PC-9 (cell line): ENCODE measurements around the gene ENTR1. TPM values are rescaled to one million over a fixed set of nuclear protein-coding genes. Genes with fewer than 3 reads are reported as not detected.

Source experiments
- BruUV-seq: library from RNA; stranded (reverse); fragments of 400-500 nt; replicated peaks from 2 replicates; lab custom pipeline; 2021; lab: Mats Ljungman, UMichigan
- CTCF ChIA-PET: fragments of 300-600 bp; sonication (Branson Sonifier 250); formaldehyde crosslinking; loops from one replicate; lab custom pipeline; 2022; ENCODE audit warnings: antibody characterized with exemption; lab: Charles Lee
- POLR2A ChIA-PET: fragments of 300-600 bp; sonication (Branson Sonifier 250); formaldehyde crosslinking; loops from one replicate; lab custom pipeline; 2022; ENCODE audit warnings: antibody characterized with exemption; ENCODE audit not compliant: unreplicated experiment; lab: Charles Lee
- DNase-seq, 2 experiments: peaks; one replicate each; pipeline versions ENCODE4 v3.0.0 to v3.0.0-alpha.2; 2015 to 2022; ENCODE audit warnings: mixed read lengths in 1 of 2
- H2AFZ ChIP-seq: fragments of 200-600 bp; sonication (generic); 2 replicates; pipeline ENCODE4 v1.8.1; 2017; ENCODE audit warnings: antibody characterized with exemption
- H3F3A ChIP-seq: fragments of 200-600 bp; sonication (generic); 2 replicates; pipeline ENCODE4 v1.8.1; 2017; ENCODE audit warnings: antibody characterized with exemption, mild to moderate bottlenecking, low read depth; ENCODE audit not compliant: insufficient read depth
- H3K27ac ChIP-seq: fragments of 200-600 bp; sonication (generic); 2 replicates; pipeline ENCODE4 v1.6.1; 2016; ENCODE audit warnings: mixed run types
- H3K27me3 ChIP-seq: fragments of 200-600 bp; sonication (generic); 2 replicates; pipeline ENCODE4 v1.6.1; 2016; ENCODE audit warnings: low read depth, mixed run types; ENCODE audit not compliant: insufficient read depth
- H3K36me3 ChIP-seq: fragments of 200-600 bp; sonication (generic); 2 replicates; pipeline ENCODE4 v1.6.1; 2016; ENCODE audit warnings: low read depth, mixed run types
- H3K4me1 ChIP-seq: fragments of 200-600 bp; sonication (generic); replicated peaks from 2 replicates; pipeline ENCODE4 v1.6.1; 2016; ENCODE audit warnings: mixed run types; ENCODE audit not compliant: insufficient read depth
- H3K4me2 ChIP-seq: fragments of 200-600 bp; sonication (generic); 2 replicates; pipeline ENCODE4 v1.6.1; 2017; ENCODE audit warnings: mixed run types
- H3K4me3 ChIP-seq: fragments of 200-600 bp; sonication (generic); 2 replicates; pipeline ENCODE4 v1.6.1; 2016; ENCODE audit warnings: mixed run types
- H3K79me2 ChIP-seq: fragments of 200-600 bp; sonication (generic); 2 replicates; pipeline ENCODE4 v1.6.1; 2017; ENCODE audit warnings: low read depth, mixed run types
- H3K9me2 ChIP-seq: fragments of 200-600 bp; sonication (generic); 2 replicates; pipeline ENCODE4 v1.8.1; 2017; ENCODE audit warnings: mild to moderate bottlenecking; ENCODE audit not compliant: insufficient read depth
- H3K9me3 ChIP-seq: fragments of 200-600 bp; sonication (generic); 2 replicates; pipeline ENCODE4 v1.8.1; 2016; ENCODE audit warnings: low read depth; ENCODE audit not compliant: insufficient read depth
- H4K20me1 ChIP-seq: fragments of 200-600 bp; sonication (generic); 2 replicates; pipeline ENCODE4 v1.8.1; 2017; ENCODE audit not compliant: insufficient read depth
- EZH2 ChIP-seq: fragments of 200-600 bp; sonication (generic); IDR thresholded peaks from 2 replicates; pipeline ENCODE4 v1.8.0; 2017; ENCODE audit warnings: antibody characterized with exemption, low read depth
- intact Hi-C: fragments of 100-400 bp; cut with micrococcal nuclease; formaldehyde crosslinking; loops from one replicate; pipeline ENCODE4 v1.10.0; 2022; ENCODE audit not compliant: unreplicated experiment
- total RNA-seq: library from RNA; stranded (reverse); gene quantifications from 2 replicates; pipeline ENCODE4 v1.2.3, GENCODE V29; 2021
- TF ChIP-seq, protein P1 (sequence below): fragments of 200-600 bp; sonication (generic); conservative IDR thresholded peaks from 2 replicates; pipeline ENCODE4 v1.6.1; 2017; ENCODE audit warnings: mixed run types, antibody characterized with exemption, mild to moderate bottlenecking, moderate library complexity

The ENTR1 gene
- total RNA-seq, 1 experiment from 2014 or later = 67.9 TPM

DNA sequence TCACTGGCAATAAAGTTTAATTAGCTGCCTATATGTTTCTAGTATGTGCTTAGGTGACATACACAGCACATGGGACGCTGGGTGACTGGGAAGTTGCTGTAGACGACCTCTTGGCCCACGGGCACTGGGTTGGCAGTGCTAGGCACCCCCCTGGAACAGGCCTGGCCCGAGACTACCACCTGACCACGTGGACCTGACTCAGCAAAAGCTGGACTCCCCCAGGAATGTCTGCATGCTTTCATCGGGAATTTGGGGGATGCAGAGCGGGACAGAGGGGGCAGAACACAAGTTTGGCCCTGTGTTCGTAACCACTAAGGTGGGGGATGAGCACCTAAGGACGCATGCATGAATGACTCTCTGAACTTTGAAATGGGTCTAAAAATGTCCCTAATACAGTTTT, 45.8 kb upstream of the ENTR1 start:
- no TSS peak for BruUV-seq
- Histone ChIP-seq H3K9me3 (no peaks in the 10 kb centered on the region), H3K27ac (no peak overlapping the region), H3K79me2 (no peaks in the 10 kb centered on the region), H3K36me3 (peaks cover 20% of the 10 kb centered on the region), H3K4me2 (no peak overlapping the region), H3F3A (peaks cover 14% of the 10 kb centered on the region), H3K27me3 (no peaks in the 10 kb centered on the region), H3K4me3 (no peak overlapping the region), H3K9me2 (no peaks in the 10 kb centered on the region), H2AFZ (no peak overlapping the region), H4K20me1 (peaks cover 14% of the 10 kb centered on the region; the same call in 1 of the 2 replicates), H3K4me1 (no peaks in the 10 kb centered on the region)
- DNase-seq = no peak
- POLR2A ChIA-PET = no interaction called here
- intact Hi-C loops = no loop called here
- no peak for TF ChIP-seq EZH2
- TF ChIP-seq, protein P1, sequence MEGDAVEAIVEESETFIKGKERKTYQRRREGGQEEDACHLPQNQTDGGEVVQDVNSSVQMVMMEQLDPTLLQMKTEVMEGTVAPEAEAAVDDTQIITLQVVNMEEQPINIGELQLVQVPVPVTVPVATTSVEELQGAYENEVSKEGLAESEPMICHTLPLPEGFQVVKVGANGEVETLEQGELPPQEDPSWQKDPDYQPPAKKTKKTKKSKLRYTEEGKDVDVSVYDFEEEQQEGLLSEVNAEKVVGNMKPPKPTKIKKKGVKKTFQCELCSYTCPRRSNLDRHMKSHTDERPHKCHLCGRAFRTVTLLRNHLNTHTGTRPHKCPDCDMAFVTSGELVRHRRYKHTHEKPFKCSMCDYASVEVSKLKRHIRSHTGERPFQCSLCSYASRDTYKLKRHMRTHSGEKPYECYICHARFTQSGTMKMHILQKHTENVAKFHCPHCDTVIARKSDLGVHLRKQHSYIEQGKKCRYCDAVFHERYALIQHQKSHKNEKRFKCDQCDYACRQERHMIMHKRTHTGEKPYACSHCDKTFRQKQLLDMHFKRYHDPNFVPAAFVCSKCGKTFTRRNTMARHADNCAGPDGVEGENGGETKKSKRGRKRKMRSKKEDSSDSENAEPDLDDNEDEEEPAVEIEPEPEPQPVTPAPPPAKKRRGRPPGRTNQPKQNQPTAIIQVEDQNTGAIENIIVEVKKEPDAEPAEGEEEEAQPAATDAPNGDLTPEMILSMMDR = no peak
- CTCF ChIA-PET = no interaction called here

DNA sequence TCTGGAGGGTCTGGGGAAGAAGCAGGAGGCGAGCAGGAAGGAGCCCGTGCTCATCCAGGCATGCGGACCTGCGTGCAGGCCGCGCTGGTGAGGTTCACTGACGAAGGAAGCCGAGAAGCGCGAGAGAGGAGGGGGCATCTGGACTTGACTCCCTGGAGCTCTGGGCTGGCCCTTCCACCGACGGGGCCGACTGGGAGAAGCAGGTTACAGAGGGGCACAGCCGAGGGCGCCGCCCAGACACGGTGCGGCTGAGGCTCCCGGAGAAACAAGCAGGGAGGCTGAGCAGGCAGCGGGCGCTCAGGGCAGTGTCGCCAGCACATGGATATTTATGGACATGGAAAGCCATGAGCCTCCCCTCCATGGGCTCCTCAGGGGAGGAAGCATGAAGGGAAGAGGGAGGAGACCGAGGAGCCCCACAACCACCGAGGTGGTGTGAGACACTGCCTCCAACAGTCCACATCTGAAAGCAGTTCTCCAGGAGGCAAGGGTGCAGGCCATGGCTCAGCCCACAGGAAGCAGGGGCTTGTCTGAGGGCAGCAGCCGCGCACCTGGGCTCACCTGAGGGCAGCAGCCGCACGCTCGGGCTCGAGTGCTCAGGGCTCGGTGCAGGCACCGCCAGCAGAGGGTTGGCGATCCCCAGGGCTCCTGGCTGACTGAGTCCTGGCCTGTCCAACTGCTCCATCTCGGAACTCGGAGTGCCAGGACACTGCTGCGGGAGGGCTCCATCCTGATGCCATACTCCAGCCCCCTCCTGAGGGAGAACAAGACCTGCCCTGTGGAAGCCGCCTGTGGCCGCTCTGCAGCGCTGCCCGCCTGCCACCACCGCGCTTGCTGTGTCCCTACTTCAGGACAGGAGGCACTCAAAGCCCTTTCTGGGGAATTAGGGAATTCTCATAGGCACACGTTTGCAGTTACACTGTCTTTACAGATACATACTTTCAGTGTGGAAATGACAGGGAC, 44.9 kb upstream of the ENTR1 start:
- intact Hi-C loops = no loop called here
- no peaks in the 10 kb centered on the region for H3K9me3 ChIP-seq
- H3K79me2 ChIP-seq = no peaks in the 10 kb centered on the region
- H3K36me3 ChIP-seq = peaks cover 12% of the 10 kb centered on the region
- H2AFZ ChIP-seq = no peak overlapping the region
- H3K4me3 ChIP-seq = no peak overlapping the region
- no peak for DNase-seq
- H3K27me3 ChIP-seq = no peaks in the 10 kb centered on the region
- CTCF ChIA-PET = no interaction called here
- peaks cover 14% of the 10 kb centered on the region for H3F3A ChIP-seq
- H3K4me1 ChIP-seq = no peaks in the 10 kb centered on the region
- H3K9me2 ChIP-seq = no peaks in the 10 kb centered on the region
- BruUV-seq = no TSS peak
- no peak overlapping the region for H3K4me2 ChIP-seq
- no peak overlapping the region for H3K27ac ChIP-seq
- POLR2A ChIA-PET = no interaction called here
- H4K20me1 ChIP-seq = peaks cover 15% of the 10 kb centered on the region; the same call in 1 of the 2 replicates
- no peak for TF ChIP-seq EZH2
- TF ChIP-seq, protein P1 = no peak

DNA sequence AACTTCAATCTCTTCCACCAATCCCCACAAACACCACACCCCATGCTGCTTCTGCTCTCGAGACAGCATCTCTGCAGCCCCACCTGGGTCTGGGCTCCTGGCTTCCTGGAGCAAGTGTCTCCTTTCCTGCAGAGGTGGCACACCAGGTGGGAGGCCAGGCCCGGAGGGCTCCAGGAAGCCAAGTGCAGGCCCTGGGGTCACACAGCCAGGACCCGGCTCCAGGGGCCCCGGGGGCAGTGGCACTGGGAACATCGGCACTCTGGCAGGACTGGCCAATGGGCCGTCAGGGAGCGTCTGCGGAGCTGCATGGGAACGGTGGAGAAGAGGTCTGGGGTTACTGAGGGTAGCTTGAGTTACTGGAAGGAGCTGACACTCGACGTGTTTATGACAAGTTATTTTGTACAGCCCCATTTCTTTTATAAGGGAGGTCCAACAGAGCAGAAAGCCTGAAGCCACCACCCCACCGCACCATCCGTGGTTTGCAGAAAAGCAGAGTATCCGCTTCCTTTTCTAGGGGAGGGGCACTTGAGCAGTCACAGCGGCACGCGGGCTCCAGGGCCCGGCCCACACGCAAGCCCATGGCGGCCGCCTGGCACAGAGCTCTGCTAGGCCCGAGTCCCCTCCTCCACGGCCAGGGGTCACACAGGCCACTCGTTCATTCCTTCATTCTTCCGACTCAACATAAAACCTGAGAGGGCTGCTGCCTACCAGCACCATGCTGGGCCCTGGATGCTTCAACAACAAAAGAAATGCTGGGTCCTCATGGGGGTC, 43.8 kb upstream of the ENTR1 start:
- DNase-seq = no peak
- CTCF ChIA-PET = no interaction called here
- Histone ChIP-seq H4K20me1 (peaks cover 16% of the 10 kb centered on the region; the same call in 1 of the 2 replicates), H3K4me2 (no peak overlapping the region), H3K27ac (no peak overlapping the region), H3K9me3 (no peaks in the 10 kb centered on the region), H3K9me2 (no peaks in the 10 kb centered on the region), H3K27me3 (no peaks in the 10 kb centered on the region), H3K36me3 (peaks cover 12% of the 10 kb centered on the region), H3K79me2 (no peaks in the 10 kb centered on the region), H3F3A (peaks cover 6% of the 10 kb centered on the region), H2AFZ (no peak overlapping the region), H3K4me3 (no peak overlapping the region), H3K4me1 (no peaks in the 10 kb centered on the region)
- BruUV-seq = no TSS peak
- intact Hi-C loops = no loop called here
- TF ChIP-seq, protein P1 = no peak
- TF ChIP-seq EZH2 = no peak
- POLR2A ChIA-PET = no interaction called here
